Ovary (tissue), 9 donors: ENCODE data around the gene NMT1. TPM values are rescaled to one million over a fixed set of nuclear protein-coding genes. Genes with fewer than 3 reads are reported as not detected.

Source experiments
- DNase-seq, 5 donors: peaks; one replicate each; pipeline ENCODE4 v3.0.0-alpha.2; 2019 to 2020
- H3K27ac ChIP-seq, 2 donors: fragments of 200-600 bp; one replicate each; pipeline versions ENCODE4 v1.5.1 to v1.8.0; 2019 to 2022
- H3K27me3 ChIP-seq: fragments of 200-600 bp; one replicate; pipeline ENCODE4 v1.8.0; 2022
- H3K36me3 ChIP-seq: fragments of 200-600 bp; sonication (generic); one replicate; pipeline ENCODE4 v1.5.1; 2019
- H3K4me1 ChIP-seq: one replicate; pipeline ENCODE4 v1.8.1; 2013; ENCODE audit warnings: mild to moderate bottlenecking, moderate library complexity; ENCODE audit not compliant: insufficient read depth
- H3K4me3 ChIP-seq: fragments of 200-600 bp; sonication (generic); one replicate; pipeline ENCODE4 v1.5.1; 2017
- H3K9me3 ChIP-seq, 2 donors: fragments of 200-600 bp in 1 of 2; sonication (generic) in 1 of 2; one replicate each; pipeline versions ENCODE4 v1.5.1 to v1.8.1; 2013 to 2019; ENCODE audit warnings: mild to moderate bottlenecking in 1 of 2, moderate library complexity in 1 of 2
- CTCF ChIP-seq, 3 donors: fragments of 450-650 bp in 2 of 3; fragments of 200-600 bp in 1 of 3; IDR thresholded peaks; one replicate each; pipeline versions ENCODE4 v1.5.1 to v1.8.0; 2016 to 2022; ENCODE audit warnings: antibody characterized with exemption in 3 of 3, mild to moderate bottlenecking in 1 of 3
- EP300 ChIP-seq: sonication (generic); formaldehyde crosslinking; IDR thresholded peaks from one replicate; pipeline ENCODE4 v1.6.1; 2017; ENCODE audit warnings: antibody characterized with exemption
- POLR2A ChIP-seq: fragments of 450-650 bp; IDR thresholded peaks from one replicate; pipeline ENCODE4 v1.6.1; 2017; ENCODE audit warnings: antibody characterized with exemption, mild to moderate bottlenecking, moderate library complexity
- WGBS, 3 donors: extraction: QIAGEN DNeasy Blood & Tissue Kit in 1 of 3; methylation state at CpG; one replicate each; pipeline versions ENCODE4 v1.1.5 to v1.1.7; 2013 to 2017; 5-methylcytosine and 5-hydroxymethylcytosine counted together
- intact Hi-C, 4 donors: fragments of 100-400 bp; cut with DNase I; formaldehyde crosslinking; loops; one replicate each; pipeline versions ENCODE4 v1.11.0 to v1.15.1; 2022 to 2023
- polyA plus RNA-seq, 2 donors: library from polyadenylated mRNA; stranded (reverse); fragments of 200-250 nt in 1 of 2; fragments of 350-450 nt in 1 of 2; fragmentation: Illumina TruSeq in 1 of 2; extraction: RNeasy Lipid Tissue Mini Kit (QIAGEN cat#74804) in 1 of 2; gene quantifications; one replicate each; pipeline ENCODE4 v1.2.3, GENCODE V29; 2013 to 2014
- total RNA-seq, 7 donors: library from RNA; depleted of rRNA in 2 of 7; stranded (reverse); fragments of >200 nt in 2 of 7; fragmentation: NEBNext Ultra II Directional in 3 of 7; extraction: Animal tissue kit (Norgen Biotek cat#: 25700) in 3 of 7; gene quantifications; one replicate each; pipeline versions ENCODE4 v1.1.0 to v1.2.4, GENCODE V29; 2016 to 2023
- donor health status: DM: no; HTN: no; CAD: no; lungs with moderate emphysema.
- donor health status: DM: no; HTN: no; CAD: no.
- donor health status: Bipolar disorder and iron deficiency.
- donor health status: DM: yes; HTN: yes; CAD: no.
- donor health status: DM: no; HTN: no; CAD: no.
- donor health status: DM: yes; HTN: yes; CAD: no.

The NMT1 gene
- total and polyA plus RNA-seq, 9 donors = 23.0 to 91.4 (median 76.2) TPM

- 87 to 91% (median 88%) methylated on average over 26 of the region's 26 CpGs for WGBS, 3 donors
- H3K4me3 ChIP-seq = no peak overlapping the region
- no peak for TF ChIP-seq POLR2A
- no peak for TF ChIP-seq CTCF (IDR thresholded peaks at IDR 0.05)
- TF ChIP-seq EP300 = no peak
- no peaks in the 10 kb centered on the region for H3K9me3 ChIP-seq
- peaks cover 9% of the 10 kb centered on the region for H3K4me1 ChIP-seq
- no peaks in the 10 kb centered on the region for H3K36me3 ChIP-seq
- intact Hi-C loops = loop anchor here in 1 of 4 donors (10.0 kb wide), 1 partner anchor 200 kb away; the partner anchor contains the start of gene GFAP
- no peaks in the 10 kb centered on the region for H3K27me3 ChIP-seq
- no peak overlapping the region for H3K27ac ChIP-seq
- no peak for DNase-seq
Observed at GRCh38 chr17:45115015-45115625, 54.0 kb downstream of the NMT1 start.

- WGBS, 3 donors = 78 to 84% (median 81%) methylated on average over 11 of the region's 11 CpGs
- no peak for DNase-seq
- Histone ChIP-seq H3K27me3 (no peaks in the 10 kb centered on the region), H3K4me1 (peaks cover 7% of the 10 kb centered on the region), H3K27ac (no peak overlapping the region), H3K4me3 (no peak overlapping the region), H3K36me3 (no peaks in the 10 kb centered on the region), H3K9me3 (no peaks in the 10 kb centered on the region)
- no peak for TF ChIP-seq CTCF (IDR thresholded peaks at IDR 0.05)
- no peak for TF ChIP-seq POLR2A
- no peak for TF ChIP-seq EP300
- intact Hi-C loops = loop anchor here in 1 of 4 donors (10.0 kb wide), 1 partner anchor 201 kb away; the partner anchor contains the start of gene GFAP
Observed at GRCh38 chr17:45115871-45116270, 54.8 kb downstream of the NMT1 start.

GRCh38 chr17:45116434-45117016 lies 55.4 kb downstream of the NMT1 start:
- 91 to 92% (median 92%) methylated on average over 10 of the region's 10 CpGs for WGBS, 3 donors
- Histone ChIP-seq H3K36me3 (no peaks in the 10 kb centered on the region), H3K27ac (no peak overlapping the region)

GRCh38 chr17:45117334-45117733 lies 56.2 kb downstream of the NMT1 start:
- H3K27ac ChIP-seq = no peak overlapping the region
- intact Hi-C loops = loop anchor here in 1 of 4 donors (10.0 kb wide), 1 partner anchor 203 kb away; the partner anchor contains the start of gene GFAP
- H3K4me3 ChIP-seq = no peak overlapping the region
- DNase-seq = no peak
- H3K27me3 ChIP-seq = no peaks in the 10 kb centered on the region
- peaks cover 3% of the 10 kb centered on the region for H3K4me1 ChIP-seq
- WGBS, 3 donors = 93 to 97% (median 93%) methylated on average over 4 of the region's 4 CpGs
- H3K9me3 ChIP-seq = no peaks in the 10 kb centered on the region
- no peaks in the 10 kb centered on the region for H3K36me3 ChIP-seq
- TF ChIP-seq POLR2A = no peak
- TF ChIP-seq CTCF (IDR thresholded peaks at IDR 0.05) = no peak
- TF ChIP-seq EP300 = no peak

More at GRCh38 chr17:45116434-45117016, 55.4 kb downstream of the NMT1 start:
- TF ChIP-seq EP300 (no peak), POLR2A (no peak), CTCF (IDR thresholded peaks at IDR 0.05) (no peak)
- no peak for DNase-seq
- Histone ChIP-seq H3K9me3 (no peaks in the 10 kb centered on the region), H3K27me3 (no peaks in the 10 kb centered on the region), H3K4me3 (no peak overlapping the region), H3K4me1 (peaks cover 4% of the 10 kb centered on the region)
- intact Hi-C loops = loop anchor here in 1 of 4 donors (10.0 kb wide), 1 partner anchor 202 kb away; the partner anchor contains the start of gene GFAP
